ENCODE data around the gene APBB1IP.

Gene APBB1IP

GRCh38 chr10:26507441-26507840, 69.3 kb downstream of the APBB1IP start:
- no peak for DNase-seq (ENCODE audit: low spot score)

DNA sequence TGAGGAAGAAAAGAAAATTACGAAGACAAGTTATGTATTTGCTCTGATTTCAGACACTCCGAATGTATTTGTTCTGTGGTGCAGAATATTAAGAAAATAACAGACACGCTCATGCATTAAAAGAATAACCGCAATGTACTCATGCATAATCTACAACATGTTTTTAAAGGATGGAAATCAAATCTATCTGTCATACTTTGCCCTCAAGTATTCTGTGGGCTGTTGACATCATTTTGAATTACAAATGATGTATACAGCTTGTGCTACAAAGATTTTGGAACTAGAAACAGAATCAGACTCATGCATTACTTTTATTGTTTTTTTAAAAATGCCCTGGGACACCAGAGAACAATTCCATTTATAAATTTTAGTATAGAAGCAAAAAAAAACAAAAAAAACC, 69.9 kb downstream of the APBB1IP start:
- DNase-seq (ENCODE audit: low spot score): no peak

GRCh38 chr10:26509307-26509706, 71.2 kb downstream of the APBB1IP start:
- DNase-seq (ENCODE audit: low spot score): no peak

DNA sequence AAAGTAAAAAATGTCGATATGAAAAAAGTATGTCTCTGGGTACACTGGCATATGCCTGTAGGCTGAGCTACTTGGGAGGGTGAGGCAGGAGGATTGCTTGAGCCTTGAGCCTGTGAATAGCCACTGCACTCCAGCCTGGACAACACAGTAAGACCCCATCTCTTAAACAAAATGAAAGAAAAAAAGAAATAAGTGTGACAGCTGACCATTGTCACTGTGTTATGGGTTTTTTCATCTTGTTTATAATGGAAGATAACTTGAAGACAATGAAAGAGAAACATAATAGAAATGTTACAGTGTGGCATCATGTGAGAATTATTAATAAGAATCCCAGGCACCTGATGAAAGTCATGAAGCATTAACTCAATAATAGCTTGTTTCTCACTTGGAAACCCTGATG, 75.0 kb downstream of the APBB1IP start:
- DNase-seq (ENCODE audit: low spot score): no peak

GRCh38 chr10:26516540-26517101, 78.5 kb downstream of the APBB1IP start:
- DNase-seq (ENCODE audit: low spot score): no peak

DNA sequence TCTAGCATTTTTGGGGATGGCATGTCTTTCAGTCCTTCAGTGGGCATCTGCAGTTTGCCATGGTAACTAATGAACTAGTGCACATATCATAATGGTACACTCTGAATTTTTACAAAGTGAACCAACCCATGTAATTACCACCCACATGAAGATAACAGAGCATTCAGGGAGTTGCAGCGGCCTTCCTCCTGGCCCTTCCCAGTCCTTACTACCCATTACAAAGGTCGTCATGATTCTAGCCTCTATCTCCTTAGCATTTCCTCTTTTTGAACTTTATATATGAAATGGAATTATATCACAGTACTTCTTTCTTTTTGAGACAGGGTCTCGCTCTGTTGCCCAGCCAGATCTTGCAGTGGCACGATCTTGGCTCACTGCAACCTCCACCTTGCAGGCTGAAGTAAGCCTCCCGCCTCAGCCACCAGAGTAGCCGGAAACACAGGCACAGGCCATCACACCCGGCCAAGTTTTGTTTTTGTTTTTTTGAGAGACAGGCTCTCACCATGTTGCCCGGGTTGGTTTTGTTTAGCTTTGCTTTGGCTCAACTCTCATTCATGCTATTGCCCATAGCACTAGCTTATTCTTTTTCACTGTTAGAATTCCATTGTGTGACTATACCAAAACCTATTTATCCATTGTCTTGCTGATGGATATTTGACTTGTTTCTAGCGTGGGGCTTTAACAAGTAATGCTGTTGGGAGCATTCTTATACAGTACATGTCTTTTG, 79.2 kb downstream of the APBB1IP start:
- DNase-seq (ENCODE audit: low spot score): no peak

- no peak for DNase-seq (ENCODE audit: low spot score)
These were observed 81.7 kb downstream of the APBB1IP start for GRCh38 chr10:26519803-26520202.

DNA sequence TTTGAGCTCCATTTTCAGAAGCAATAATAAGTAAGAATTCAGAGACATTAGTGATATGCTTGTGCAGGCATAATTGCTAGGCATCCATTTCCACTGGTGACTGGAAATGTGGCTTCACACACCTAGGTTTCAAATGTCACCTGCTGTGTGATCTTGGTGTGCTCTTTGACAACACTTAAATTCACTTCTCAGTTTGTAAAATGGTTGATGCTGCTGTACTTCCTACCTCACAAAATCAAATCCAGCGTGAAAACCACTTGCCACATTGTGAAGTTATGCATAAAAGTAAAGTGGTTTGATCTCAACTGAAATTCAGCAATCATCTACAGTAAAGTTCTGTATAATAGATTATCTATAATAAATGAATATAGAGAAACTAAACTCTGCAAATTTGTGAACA, 82.4 kb downstream of the APBB1IP start:
- no peak for DNase-seq (ENCODE audit: low spot score)

- DNase-seq (ENCODE audit: low spot score): no peak
These were observed 86.2 kb downstream of the APBB1IP start for GRCh38 chr10:26524161-26524896.

- peak; percentile 3 for DNase-seq (ENCODE audit: low spot score)
These were observed 87.4 kb downstream of the APBB1IP start for GRCh38 chr10:26525586-26525985.

GRCh38 chr10:26527018-26527417, 88.9 kb downstream of the APBB1IP start:
- no peak for DNase-seq (ENCODE audit: low spot score)

GRCh38 chr10:26528048-26528447, 89.9 kb downstream of the APBB1IP start:
- peak; percentile 13 for DNase-seq (ENCODE audit: low spot score)

DNA sequence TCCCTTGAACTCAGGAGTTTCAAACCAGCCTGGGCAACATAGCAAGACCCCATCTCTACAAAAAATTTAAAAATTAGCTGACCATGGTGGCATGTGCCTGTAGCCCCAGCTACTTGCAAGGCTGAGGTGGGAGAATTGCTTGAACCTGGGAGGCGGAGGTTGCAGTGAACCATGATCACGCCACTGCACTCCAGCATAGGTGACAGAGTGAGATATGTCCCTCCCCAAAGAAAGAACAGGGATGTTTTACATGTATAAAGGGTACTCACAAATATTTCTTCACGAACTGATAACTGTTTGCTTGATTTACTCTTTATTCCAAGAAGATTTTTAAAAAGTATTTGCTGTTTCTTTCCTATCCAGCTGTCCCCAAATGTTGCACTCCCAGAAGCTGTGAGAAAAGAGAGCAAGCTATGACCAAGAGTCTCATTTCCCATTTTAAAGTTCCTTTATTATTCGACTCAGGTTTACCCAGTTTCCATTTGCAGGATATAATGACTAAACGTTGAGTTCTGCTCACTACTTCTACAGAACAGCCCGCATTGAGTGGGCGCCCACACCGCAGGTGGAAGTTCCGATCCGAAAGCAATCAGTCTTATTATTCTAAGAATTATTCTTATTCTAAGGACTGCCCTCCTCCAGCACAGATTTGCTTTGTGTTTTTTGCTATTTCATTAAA, 90.7 kb downstream of the APBB1IP start:
- peak; percentile 41 for DNase-seq (ENCODE audit: low spot score)

GRCh38 chr10:26534384-26534783, 96.2 kb downstream of the APBB1IP start:
- no peak for DNase-seq (ENCODE audit: low spot score)

DNA sequence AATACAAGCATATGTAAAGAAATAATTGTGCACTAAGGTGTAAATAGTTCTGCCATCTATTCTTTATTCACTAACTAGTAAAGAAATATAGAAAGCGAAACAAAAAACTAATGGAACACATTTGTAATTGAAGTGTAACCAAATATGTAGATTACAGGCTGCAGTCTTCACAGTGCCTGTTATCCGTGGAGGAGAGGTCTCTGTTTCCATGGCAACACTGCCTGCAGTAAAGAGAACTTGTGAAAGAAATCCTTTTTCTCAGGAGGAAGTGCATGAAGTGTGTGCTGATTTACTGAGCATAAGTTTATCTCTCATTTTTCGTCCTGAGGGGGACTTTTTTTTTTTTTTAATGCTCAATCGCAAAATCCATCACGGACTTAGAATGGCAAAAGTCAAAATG, 102.5 kb downstream of the APBB1IP start:
- DNase-seq (ENCODE audit: low spot score): no peak

- no peak for DNase-seq (ENCODE audit: low spot score)
These were observed 105.6 kb downstream of the APBB1IP start for GRCh38 chr10:26543567-26544306.

- DNase-seq (ENCODE audit: low spot score): no peak
These were observed 106.8 kb downstream of the APBB1IP start for GRCh38 chr10:26544932-26545331.

DNA sequence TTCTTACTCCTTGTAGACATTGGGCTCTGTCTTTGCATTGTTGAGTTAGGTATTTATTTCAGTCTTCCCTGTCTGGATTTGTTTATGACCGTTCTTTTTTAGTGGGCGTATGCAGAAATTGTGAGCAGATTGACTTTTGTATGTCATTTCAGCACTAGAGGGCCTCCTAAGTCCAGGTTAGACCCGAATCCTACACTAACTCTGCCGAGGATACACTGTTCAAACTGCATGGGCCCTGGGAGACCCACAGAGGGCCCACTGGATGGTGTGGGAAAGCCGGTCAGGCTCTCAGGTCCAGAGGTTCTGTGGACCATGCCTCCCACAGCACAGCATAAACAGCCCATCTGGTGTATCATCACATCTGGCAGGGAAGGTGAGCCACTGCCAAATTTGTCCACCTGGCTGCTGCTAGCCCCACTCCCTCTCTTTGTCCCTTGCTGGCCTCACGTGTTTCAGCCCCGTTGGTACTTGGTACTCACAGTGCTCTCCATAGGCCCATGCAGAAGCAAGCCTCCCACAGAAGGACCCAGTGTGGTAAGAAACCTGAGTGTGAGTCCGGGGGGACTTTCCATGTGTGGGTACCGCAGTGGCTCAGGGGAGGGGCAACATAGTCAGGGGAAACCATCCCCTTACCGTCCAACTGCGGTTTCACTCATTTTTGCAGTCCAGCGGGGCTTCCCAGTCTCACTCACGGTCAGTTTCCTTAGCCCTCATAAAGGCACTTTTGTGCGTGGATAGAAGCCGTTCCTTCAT, 112.8 kb downstream of the APBB1IP start:
- DNase-seq (ENCODE audit: low spot score): no peak

- DNase-seq (ENCODE audit: low spot score): no peak
These were observed 116.1 kb downstream of the APBB1IP start for GRCh38 chr10:26554246-26554645.

GRCh38 chr10:26555719-26556368, 117.7 kb downstream of the APBB1IP start:
- peak; percentile 83 for DNase-seq (ENCODE audit: low spot score)
